HCT116 (cell line): ENCODE results near the gene FGF11. TPM values are rescaled to one million over a fixed set of nuclear protein-coding genes. Genes with fewer than 3 reads are reported as not detected.
"Not testable (repeated sequence)": the region's sequence is repeated elsewhere in the genome, so short reads cannot be mapped to it uniquely, and the experiment has no call there.

Experiments
- ATAC-seq: fragments of 200-7000 bp; cut with Tn5 transposase; 2 replicates; pipeline ENCODE4 v1.9.1; 2020; ENCODE audit warnings: mild to moderate bottlenecking, moderate library complexity
- BruUV-seq: library from RNA; stranded (reverse); fragments of 400-500 nt; replicated peaks from 2 replicates; lab custom pipeline; 2021; lab: Mats Ljungman, UMichigan
- CTCF ChIA-PET: fragments of 300-600 bp; sonication (Branson Sonifier 250); formaldehyde crosslinking; loops from one replicate; lab custom pipeline; 2021; ENCODE audit warnings: antibody characterized with exemption; lab: Charles Lee
- POLR2A ChIA-PET: fragments of 300-600, 350-600 bp; sonication (Branson Sonifier 250); formaldehyde crosslinking; loops from one replicate; lab custom pipeline; 2021; ENCODE audit warnings: antibody characterized with exemption; lab: Charles Lee
- RAD21 ChIA-PET, 2 experiments: fragments of 300-600 bp; sonication (Branson Sonifier 250); formaldehyde crosslinking; loops; one replicate each; lab custom pipeline; 2023; ENCODE audit warnings: low total read pairs in 2 of 2; ENCODE audit not compliant: uncharacterized antibody in 2 of 2, unreplicated experiment in 2 of 2, low non-redundant PET in 1 of 2; lab: Charles Lee
- DNase-seq: peaks from one replicate; pipeline ENCODE4 v3.0.0-alpha.2; 2010; ENCODE audit warnings: low read depth, low spot score
- H2AFZ ChIP-seq: fragments of 200-600 bp; shearing (Covaris generic), sonication (generic); 2 replicates; pipeline ENCODE4 v1.6.1; 2017; ENCODE audit warnings: low read depth, mixed run types, mixed read lengths, antibody characterized with exemption, low read length; ENCODE audit not compliant: poor library complexity, severe bottlenecking
- H3K27ac ChIP-seq: 2 replicates; pipeline ENCODE4 v1.5.1; 2012; ENCODE audit warnings: low read depth, low read length
- H3K27me3 ChIP-seq: fragments of 200-600 bp; sonication (generic); 2 replicates; pipeline ENCODE4 v1.6.1; 2016; ENCODE audit warnings: mixed run types, low read length, mixed read lengths; ENCODE audit not compliant: insufficient read depth
- H3K36me3 ChIP-seq, 2 experiments: fragments of 200-500 bp in 1 of 2; fragments of 200-600 bp in 1 of 2; sonication (Bioruptor generic) in 1 of 2; sonication (generic) in 1 of 2; 2 replicates each; pipeline versions ENCODE4 v1.5.1 to v1.6.1; 2014 to 2016; ENCODE audit warnings: low read length in 2 of 2, inconsistent platforms in 1 of 2, mixed read lengths in 1 of 2, mixed run types in 1 of 2; ENCODE audit not compliant: insufficient read depth in 2 of 2, control insufficient read depth in 1 of 2
- H3K4me1 ChIP-seq, 2 experiments: fragments of 200-600 bp in 1 of 2; sonication (generic) in 1 of 2; 2 replicates each; pipeline versions ENCODE4 v1.5.1 to v1.6.1; 2012 to 2017; ENCODE audit warnings: low read length in 2 of 2, inconsistent platforms in 1 of 2, mild to moderate bottlenecking in 1 of 2, mixed read lengths in 1 of 2, mixed run types in 1 of 2, moderate library complexity in 1 of 2; ENCODE audit not compliant: insufficient read depth in 2 of 2, control insufficient read depth in 1 of 2
- H3K4me2 ChIP-seq: fragments of 200-600 bp; sonication (generic); 2 replicates; pipeline ENCODE4 v1.6.1; 2017; ENCODE audit warnings: mixed run types, low read length, mixed read lengths
- H3K4me3 ChIP-seq, 2 experiments: fragments of 200-600 bp in 1 of 2; sonication (generic) in 1 of 2; replicated peaks in 1 of 2; 2 replicates each; pipeline ENCODE4 v1.5.1; 2011 to 2016; ENCODE audit warnings: low read length in 2 of 2, control low read depth in 1 of 2, low read depth in 1 of 2, mild to moderate bottlenecking in 1 of 2, mixed read lengths in 1 of 2, mixed run types in 1 of 2
- H3K79me2 ChIP-seq: fragments of 200-600 bp; sonication (generic); 2 replicates; pipeline ENCODE4 v1.6.1; 2017; ENCODE audit warnings: mild to moderate bottlenecking, mixed run types, low read length, moderate library complexity, mixed read lengths; ENCODE audit not compliant: insufficient read depth
- H3K9ac ChIP-seq: fragments of 200-600 bp; sonication (generic); 2 replicates; pipeline ENCODE4 v1.6.1; 2016; ENCODE audit warnings: low read length, mixed read lengths
- H3K9me2 ChIP-seq: fragments of 200-600 bp; sonication (generic), shearing (Covaris generic); 2 replicates; pipeline ENCODE4 v1.6.1; 2017; ENCODE audit warnings: mixed run types, mild to moderate bottlenecking, moderate library complexity; ENCODE audit not compliant: insufficient read depth
- H3K9me3 ChIP-seq, 2 experiments: fragments of 200-500 bp in 1 of 2; fragments of 200-600 bp in 1 of 2; sonication (Bioruptor generic) in 1 of 2; sonication (generic) in 1 of 2; 2 replicates each; pipeline ENCODE4 v1.6.1; 2014 to 2017; ENCODE audit warnings: low read length in 2 of 2, mixed read lengths in 2 of 2, inconsistent platforms in 1 of 2, low read depth in 1 of 2, mild to moderate bottlenecking in 1 of 2, mixed run types in 1 of 2, moderate library complexity in 1 of 2; ENCODE audit not compliant: control insufficient read depth in 1 of 2, insufficient read depth in 1 of 2
- H4K20me1 ChIP-seq: fragments of 200-600 bp; sonication (generic), shearing (Covaris generic); 2 replicates; pipeline ENCODE4 v1.6.1; 2017; ENCODE audit warnings: mixed run types, mild to moderate bottlenecking, moderate library complexity; ENCODE audit not compliant: insufficient read depth
- ELF1 ChIP-seq: IDR thresholded peaks from 2 replicates; pipeline ENCODE4 v1.6.1; 2012; ENCODE audit warnings: low read depth, borderline replicate concordance
- ZFX ChIP-seq: fragments of 450-650 bp; IDR thresholded peaks from 2 replicates; pipeline ENCODE4 v1.6.1; 2017
- intact Hi-C: fragments of 100-400 bp; cut with micrococcal nuclease; formaldehyde crosslinking; loops from 2 replicates; pipeline ENCODE4 v1.10.0; 2022
- total RNA-seq: library from RNA; stranded (reverse); gene quantifications from one replicate; pipeline ENCODE4 v1.2.1, GENCODE V29; 2021; ENCODE audit not compliant: unreplicated experiment
- TF ChIP-seq, protein P1 (sequence below): IDR thresholded peaks from 2 replicates; pipeline ENCODE4 v1.6.1; 2012

The FGF11 gene
- total RNA-seq, 1 experiment from 2014 or later: 6.1 TPM

DNA sequence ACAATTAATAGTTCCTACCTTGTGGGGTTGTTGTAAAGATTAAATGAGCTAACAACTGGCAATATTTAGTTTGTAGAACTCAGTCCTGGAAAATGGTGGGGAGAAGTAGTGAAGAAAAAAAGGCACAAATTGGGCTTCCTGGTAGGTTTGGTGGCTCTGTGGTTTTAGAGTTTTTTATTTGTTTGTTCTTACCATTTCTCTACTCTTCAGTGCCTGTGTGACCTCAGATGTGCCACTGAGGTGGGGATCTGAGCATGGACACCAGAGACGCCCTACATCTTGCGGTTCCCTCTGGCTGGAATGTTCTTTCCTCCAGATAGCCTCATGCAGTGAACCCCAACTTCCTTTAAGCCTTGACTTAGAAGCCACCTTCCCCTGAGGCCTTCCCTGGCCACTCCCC is 32.4 kb downstream of the FGF11 start:
- ATAC-seq (no peak), DNase-seq (no peak)
- H2AFZ ChIP-seq: no peak overlapping the region
- H3K4me2 ChIP-seq: no peak overlapping the region
- ChIA-PET POLR2A (no interaction called here), CTCF (no interaction called here), RAD21 (interaction anchor here in 1 of 2 experiments (0.6 kb wide), 1 partner anchor 29 kb away, joined by 3 read pairs; no protein-coding TSS in a partner anchor)
- no peaks in the 10 kb centered on the region for H3K9me3 ChIP-seq
- H3K79me2 ChIP-seq: peaks cover 19% of the 10 kb centered on the region; the same call in 1 of the 2 replicates
- H3K27ac ChIP-seq: no peak overlapping the region
- TF ChIP-seq, protein P1, sequence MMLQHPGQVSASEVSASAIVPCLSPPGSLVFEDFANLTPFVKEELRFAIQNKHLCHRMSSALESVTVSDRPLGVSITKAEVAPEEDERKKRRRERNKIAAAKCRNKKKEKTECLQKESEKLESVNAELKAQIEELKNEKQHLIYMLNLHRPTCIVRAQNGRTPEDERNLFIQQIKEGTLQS: no peak
- TF ChIP-seq ZFX (no peak), ELF1 (no peak)
- intact Hi-C loops: no loop called here
- peaks cover 8 to 15% of the 10 kb centered on the region in 2 experiments for H3K4me1 ChIP-seq
- H3K27me3 ChIP-seq: no peaks in the 10 kb centered on the region
- no TSS peak for BruUV-seq
- no peaks in the 10 kb centered on the region for H4K20me1 ChIP-seq
- H3K36me3 ChIP-seq: no peaks in the 10 kb centered on the region
- no peaks in the 10 kb centered on the region for H3K9me2 ChIP-seq
- no peak overlapping the region for H3K4me3 ChIP-seq
- H3K9ac ChIP-seq: no peak overlapping the region

DNA sequence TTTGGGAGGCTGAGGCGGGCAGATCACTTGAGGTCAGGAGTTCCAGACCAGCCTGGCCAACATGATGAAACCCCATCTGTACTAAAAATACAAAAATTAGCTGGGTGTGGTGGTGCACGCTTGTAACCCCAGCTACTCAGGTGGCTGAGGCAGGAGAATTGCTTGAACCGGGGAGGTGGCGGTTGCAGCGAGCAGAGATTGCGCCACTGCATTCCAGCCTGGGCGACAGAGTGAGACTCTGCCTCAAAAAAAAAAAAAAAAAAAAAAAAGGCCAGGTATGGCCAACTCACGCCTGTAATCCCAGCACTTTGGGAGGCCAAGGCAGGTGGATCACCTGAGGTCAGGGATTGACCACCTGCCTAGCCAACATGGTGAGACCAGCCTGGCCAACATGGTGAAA is 35.5 kb downstream of the FGF11 start:
- DNase-seq, CTCF ChIA-PET, intact Hi-C loops, H3K9me2 ChIP-seq, H3K9ac ChIP-seq, H3K27ac ChIP-seq, H3K4me3 ChIP-seq, ATAC-seq, H4K20me1 ChIP-seq, H2AFZ ChIP-seq, H3K36me3 ChIP-seq, BruUV-seq, H3K27me3 ChIP-seq, H3K4me2 ChIP-seq, H3K9me3 ChIP-seq, RAD21 ChIA-PET: not testable (repeated sequence)
- Histone ChIP-seq H3K4me1 (peaks cover 22 to 34% of the 10 kb centered on the region in 2 experiments), H3K79me2 (peaks cover 40% of the 10 kb centered on the region)
- POLR2A ChIA-PET: interaction anchor here (1.6 kb wide), 1 partner anchor 10 kb away, joined by 7 read pairs; the partner anchor contains the start of gene POLR2A
